ENCODE results near the gene LMBRD1. TPM values are rescaled to one million over a fixed set of nuclear protein-coding genes. Genes with fewer than 3 reads are reported as not detected.

The LMBRD1 gene
- total RNA-seq, 2 donors from 2014 or later, result 30.1 to 34.8 TPM

GRCh38 chr6:69696273-69696672 lies 100.5 kb downstream of the LMBRD1 start:
- Histone ChIP-seq H3K27me3 (ENCODE audit: control insufficient read depth, insufficient read depth, low read length, poor library complexity, severe bottlenecking) (no peaks in the 10 kb centered on the region), H3K9me3 (ENCODE audit: control insufficient read depth, low read length) (no peaks in the 10 kb centered on the region), H3K36me3 (ENCODE audit: control insufficient read depth, insufficient read depth, low read length) (peaks cover 42% of the 10 kb centered on the region), H3K4me1 (ENCODE audit: control insufficient read depth, insufficient read depth, low read length) (no peaks in the 10 kb centered on the region), H3K4me3 (ENCODE audit: low read length) (no peak overlapping the region), H3K9ac (ENCODE audit: extremely low read depth, low read length, poor library complexity, severe bottlenecking) (no peak overlapping the region), H3K27ac (ENCODE audit: low read depth, low read length) (no peak overlapping the region)
- H3K9me3 Mint-ChIP-seq, result no peaks in the 10 kb centered on the region
- H3K4me1 Mint-ChIP-seq, result no peaks in the 10 kb centered on the region
- DNase-seq, result no peak
- peaks cover 18% of the 10 kb centered on the region for H3K36me3 Mint-ChIP-seq (ENCODE audit: low read depth)
- H3K27ac Mint-ChIP-seq, result no peak overlapping the region
- TF ChIP-seq CTCF (conservative IDR thresholded peaks at IDR 0.05), result no peak
- H3K27me3 Mint-ChIP-seq (ENCODE audit: insufficient read depth), result no peaks in the 10 kb centered on the region
- H3K4me3 Mint-ChIP-seq, result no peak overlapping the region
- 86 to 92% methylated on average over 2 of the region's 2 CpGs for WGBS, 2 experiments (ENCODE audit: insufficient coverage in 1 of 2, insufficient read length in 1 of 2)

GRCh38 chr6:69693762-69694161 lies 103.0 kb downstream of the LMBRD1 start:
- H3K36me3 Mint-ChIP-seq (ENCODE audit: low read depth), result peaks cover 16% of the 10 kb centered on the region
- Histone ChIP-seq H3K27ac (ENCODE audit: low read depth, low read length) (no peak overlapping the region), H3K27me3 (ENCODE audit: control insufficient read depth, insufficient read depth, low read length, poor library complexity, severe bottlenecking) (no peaks in the 10 kb centered on the region), H3K9ac (ENCODE audit: extremely low read depth, low read length, poor library complexity, severe bottlenecking) (no peak overlapping the region), H3K4me1 (ENCODE audit: control insufficient read depth, insufficient read depth, low read length) (no peaks in the 10 kb centered on the region), H3K9me3 (ENCODE audit: control insufficient read depth, low read length) (no peaks in the 10 kb centered on the region), H3K4me3 (ENCODE audit: low read length) (no peak overlapping the region), H3K36me3 (ENCODE audit: control insufficient read depth, insufficient read depth, low read length) (peaks cover 34% of the 10 kb centered on the region)
- no peak for DNase-seq
- H3K4me1 Mint-ChIP-seq, result no peaks in the 10 kb centered on the region
- H3K27me3 Mint-ChIP-seq (ENCODE audit: insufficient read depth), result no peaks in the 10 kb centered on the region
- H3K9me3 Mint-ChIP-seq, result no peaks in the 10 kb centered on the region
- no peak for TF ChIP-seq CTCF (conservative IDR thresholded peaks at IDR 0.05)
- H3K27ac Mint-ChIP-seq, result no peak overlapping the region
- H3K4me3 Mint-ChIP-seq, result no peak overlapping the region

- no peaks in the 10 kb centered on the region for H3K4me1 ChIP-seq (ENCODE audit: control insufficient read depth, insufficient read depth, low read length)
- peaks cover 11% of the 10 kb centered on the region for H3K36me3 ChIP-seq (ENCODE audit: control insufficient read depth, insufficient read depth, low read length)
- peaks cover under 1% of the 10 kb centered on the region for H3K36me3 Mint-ChIP-seq (ENCODE audit: low read depth)
- no peaks in the 10 kb centered on the region for H3K9me3 ChIP-seq (ENCODE audit: control insufficient read depth, low read length)
- no peak for DNase-seq
- H3K9me3 Mint-ChIP-seq, result no peaks in the 10 kb centered on the region
- peaks cover 4% of the 10 kb centered on the region for H3K4me1 Mint-ChIP-seq
- no peak overlapping the region for H3K27ac ChIP-seq (ENCODE audit: low read depth, low read length)
- no peak overlapping the region for H3K4me3 Mint-ChIP-seq
- H3K27me3 ChIP-seq (ENCODE audit: control insufficient read depth, insufficient read depth, low read length, poor library complexity, severe bottlenecking), result no peaks in the 10 kb centered on the region
- H3K27ac Mint-ChIP-seq, result no peak overlapping the region
- no peak overlapping the region for H3K9ac ChIP-seq (ENCODE audit: extremely low read depth, low read length, poor library complexity, severe bottlenecking)
- WGBS, 2 experiments (ENCODE audit: insufficient coverage in 1 of 2, insufficient read length in 1 of 2), result 92% methylated on average over 1 of the region's 1 CpG; no CpG with 5 or more reads in 1 of the 2 experiments
- no peak for TF ChIP-seq CTCF (conservative IDR thresholded peaks at IDR 0.05)
- no peaks in the 10 kb centered on the region for H3K27me3 Mint-ChIP-seq (ENCODE audit: insufficient read depth)
- no peak overlapping the region for H3K4me3 ChIP-seq (ENCODE audit: low read length)
Observed at GRCh38 chr6:69690986-69691385, 105.8 kb downstream of the LMBRD1 start.
